A673 (cell line): Measurements from ENCODE around the gene MEGF10.

ENCODE experiments used
- CTCF ChIP-seq: fragments of 300-800, 200-600 bp; sonication (generic); conservative IDR thresholded peaks from 2 replicates; pipeline ENCODE4 v1.5.1; 2017; ENCODE audit warnings: low read depth, mild to moderate bottlenecking, antibody characterized with exemption, low read length, moderate library complexity, mixed read lengths
- EZH2 ChIP-seq: fragments of 200-600 bp; sonication (generic); IDR thresholded peaks from 2 replicates; pipeline ENCODE4 v1.6.1; 2017; ENCODE audit warnings: borderline replicate concordance, low read depth, mild to moderate bottlenecking, mixed read lengths, antibody characterized with exemption, low read length; ENCODE audit not compliant: poor library complexity, severe bottlenecking

- no peak for TF ChIP-seq CTCF
- no peak for TF ChIP-seq EZH2
These were observed 126.9 kb downstream of the MEGF10 start for GRCh38 chr5:127417528-127417927.
